Left kidney (tissue), 2 donors: ENCODE measurements around the gene AAR2. TPM values are rescaled to one million over a fixed set of nuclear protein-coding genes. Genes with fewer than 3 reads are reported as not detected.

Experiments
- DNase-seq: peaks from one replicate; pipeline ENCODE4 v3.0.0-alpha.2; 2013
- polyA plus RNA-seq: library from polyadenylated mRNA; unstranded; fragments of 120-200 nt; gene quantifications from one replicate; pipeline ENCODE4 v1.2.1, GENCODE V29; 2013; ENCODE audit not compliant: insufficient read length

Gene AAR2
- polyA plus RNA-seq, 1 donor = 41.2 TPM

DNA sequence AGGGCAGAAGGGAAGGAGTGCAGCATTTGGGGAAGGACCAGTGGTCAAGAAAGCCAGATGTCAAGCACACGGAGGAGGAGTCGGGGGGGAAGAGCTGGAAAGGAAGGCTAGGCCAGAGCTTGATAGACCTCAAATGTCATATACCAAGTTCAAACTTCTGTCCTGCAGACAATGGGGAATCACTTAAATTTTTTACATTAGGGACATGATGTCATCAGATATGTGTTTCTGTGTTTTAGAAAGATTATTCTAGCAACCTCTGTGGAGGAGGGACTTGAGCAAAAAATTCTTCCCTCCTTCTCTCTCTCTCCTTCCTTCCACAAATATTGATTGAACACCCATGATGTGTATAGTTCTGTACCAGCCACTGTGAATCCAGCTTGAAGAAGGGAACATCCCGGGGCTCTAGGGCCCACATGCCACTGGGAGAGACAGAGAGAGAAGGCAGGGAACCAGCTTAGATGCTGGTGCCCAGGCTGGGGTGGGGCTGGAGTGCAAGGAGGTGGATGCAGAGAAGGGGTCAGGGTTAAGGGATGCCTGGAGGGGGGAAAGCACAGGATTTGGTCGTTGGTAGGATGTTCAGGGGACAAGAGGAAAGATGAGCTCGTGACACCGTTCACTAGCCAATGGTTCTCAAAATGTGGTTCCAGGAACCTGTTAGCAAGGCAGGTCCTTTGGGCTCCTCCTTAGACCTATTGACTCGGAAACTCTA is 19.8 kb upstream of the AAR2 start:
- no peak for DNase-seq

DNA sequence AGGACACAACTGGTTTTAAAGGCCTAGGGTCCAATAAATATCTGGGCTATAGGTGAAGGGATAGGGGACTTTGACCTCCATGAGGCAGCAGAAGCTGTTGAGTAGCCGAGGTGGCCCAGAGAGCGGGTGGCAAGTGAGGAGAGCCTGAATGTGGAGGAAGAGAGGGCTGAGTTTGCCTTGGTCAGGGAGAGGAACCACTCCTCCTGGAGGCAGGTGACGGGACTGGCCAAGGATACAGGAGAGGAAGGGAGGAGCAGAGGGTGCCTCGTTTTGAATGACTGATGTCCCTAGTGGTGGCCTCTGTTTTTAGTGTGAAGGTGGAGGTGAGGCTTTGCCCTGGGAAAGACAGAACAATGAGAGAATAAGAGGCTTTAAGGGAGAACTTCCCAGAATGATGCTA is 19.1 kb upstream of the AAR2 start:
- no peak for DNase-seq

DNA sequence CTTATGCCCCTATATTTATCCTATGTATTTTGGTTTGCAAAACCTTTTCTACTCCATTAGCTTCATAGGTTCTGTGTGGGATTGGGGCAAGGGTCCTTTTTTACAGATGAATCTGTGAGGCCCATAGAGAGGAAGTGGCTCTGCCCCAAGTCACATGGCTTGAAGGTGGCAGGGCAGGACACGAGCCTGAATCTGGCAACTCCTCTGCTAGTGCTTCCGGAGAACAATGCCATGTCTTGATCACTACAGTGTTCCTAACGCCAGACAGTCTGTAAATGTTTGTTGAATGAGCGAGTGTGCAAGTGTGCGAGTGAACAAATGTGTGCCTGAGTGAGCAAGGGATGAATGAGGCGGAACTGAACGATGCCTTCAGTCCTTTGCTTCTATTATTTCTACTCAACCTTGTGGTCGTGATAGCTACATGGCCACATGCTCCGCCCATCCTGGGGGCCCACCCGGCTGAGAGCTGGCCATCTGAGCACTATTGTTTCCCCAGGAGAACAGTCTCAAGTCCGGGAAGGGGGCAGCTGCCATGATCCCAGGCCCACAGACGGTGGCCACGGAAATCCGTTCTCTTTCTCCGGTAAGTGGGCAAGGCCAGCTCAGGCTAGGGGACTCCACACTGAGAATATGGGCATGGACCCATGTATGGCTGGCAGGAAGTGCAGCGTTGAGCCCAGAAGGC is 17.8 kb upstream of the AAR2 start:
- no peak for DNase-seq

DNA sequence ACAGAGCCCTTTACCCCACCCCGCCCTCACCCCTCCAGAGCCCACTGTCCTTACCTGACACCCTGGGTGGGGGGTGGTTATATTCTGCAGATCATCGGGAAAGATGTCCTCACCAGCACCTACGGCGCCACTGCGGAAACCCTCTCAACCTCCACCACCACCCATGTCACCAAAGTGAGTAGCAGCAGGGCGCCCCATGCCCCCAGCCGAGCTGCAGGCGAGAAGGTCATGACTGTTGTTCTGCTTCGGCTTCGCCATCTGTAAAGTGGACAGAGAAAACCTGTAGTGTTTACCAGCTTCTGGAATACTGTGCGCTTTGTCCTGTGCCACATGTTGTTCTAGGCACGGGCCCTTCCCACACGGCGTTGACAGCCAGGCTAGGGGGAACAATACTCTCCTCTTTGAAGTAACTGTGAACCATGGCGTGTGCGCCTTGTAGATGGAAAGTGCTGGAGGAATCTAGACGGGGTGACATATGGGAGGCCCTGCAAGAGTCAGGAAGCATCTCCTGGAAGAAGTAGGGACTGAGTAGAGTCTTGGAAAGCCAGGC is 16.5 kb upstream of the AAR2 start:
- DNase-seq = no peak

DNA sequence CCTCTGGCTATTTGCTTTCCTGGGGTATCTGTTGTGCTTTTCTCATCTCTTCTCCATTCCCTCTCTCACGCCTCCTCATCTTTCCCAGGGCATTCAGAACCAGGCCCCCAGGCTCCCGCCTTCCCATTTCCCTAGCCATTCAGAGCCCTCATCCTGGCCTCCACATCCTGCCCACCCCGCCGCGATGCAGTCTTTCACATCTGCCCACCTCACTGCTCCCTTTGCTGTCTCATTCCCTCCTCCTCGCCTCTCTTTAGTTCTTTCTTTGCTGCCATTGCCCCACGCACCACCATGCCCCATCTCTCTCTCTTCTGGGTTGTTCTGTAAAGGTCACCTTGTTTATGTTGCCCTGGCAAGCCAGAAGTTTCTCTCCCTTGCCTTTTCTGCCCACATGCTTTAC is 10.6 kb upstream of the AAR2 start:
- DNase-seq = no peak

DNA sequence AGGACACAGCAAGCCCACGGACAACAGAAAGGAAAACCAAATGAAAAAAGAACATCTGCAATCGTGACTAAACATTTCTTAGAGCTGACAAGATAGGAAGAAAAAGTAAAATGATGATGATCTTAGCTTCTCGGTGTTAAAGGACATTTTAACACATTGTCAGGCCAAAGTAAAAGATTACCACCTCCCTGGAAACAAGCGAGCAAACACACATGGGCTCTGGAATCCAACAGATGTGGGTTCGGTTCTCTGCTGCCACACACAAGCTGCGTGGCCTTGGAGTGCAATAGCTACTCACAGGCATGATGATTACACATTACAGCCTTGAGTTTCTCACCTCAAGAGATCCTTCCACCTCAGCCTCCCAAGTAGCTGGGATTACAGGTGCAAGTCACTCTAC is 7.5 kb upstream of the AAR2 start:
- no peak for DNase-seq

DNA sequence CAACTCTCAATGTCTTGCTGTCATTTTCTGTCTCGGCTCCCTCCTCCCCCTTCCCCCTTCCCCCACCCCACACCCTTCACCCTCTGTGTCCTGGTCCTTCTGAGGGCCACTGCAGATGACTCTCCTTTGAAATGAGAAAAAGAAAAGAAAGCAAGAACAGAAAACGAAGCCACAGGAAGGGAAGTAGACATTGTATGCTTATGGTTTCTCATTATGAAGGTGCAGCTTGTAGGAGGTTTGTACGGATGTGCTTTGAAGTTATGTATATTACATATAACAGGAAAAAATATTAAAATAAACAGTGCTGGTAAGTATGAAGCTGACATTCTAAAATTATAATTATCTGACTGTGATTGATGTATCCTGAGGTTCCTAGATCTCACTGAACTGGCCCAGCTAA is 6.3 kb upstream of the AAR2 start:
- DNase-seq = no peak

DNA sequence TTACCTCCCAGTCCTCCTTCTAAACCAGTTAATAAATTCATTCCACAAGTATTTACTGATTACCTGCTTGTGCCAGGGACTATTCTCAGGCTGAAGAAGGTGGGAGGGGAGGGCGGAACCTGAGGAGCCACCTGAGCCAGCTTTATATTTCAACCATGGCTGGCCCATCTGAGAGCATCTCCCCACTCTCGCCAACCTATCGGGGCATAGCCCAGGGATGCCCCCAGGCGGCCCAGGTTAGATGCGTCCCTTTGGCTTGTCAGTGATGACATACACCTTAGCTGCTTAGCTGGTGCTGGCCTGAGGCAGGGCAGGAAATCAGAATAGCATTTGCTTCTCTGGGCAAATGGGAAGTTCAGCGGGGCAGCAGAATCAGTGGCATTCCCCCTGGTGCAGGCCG is 4.9 kb upstream of the AAR2 start:
- no peak for DNase-seq

DNA sequence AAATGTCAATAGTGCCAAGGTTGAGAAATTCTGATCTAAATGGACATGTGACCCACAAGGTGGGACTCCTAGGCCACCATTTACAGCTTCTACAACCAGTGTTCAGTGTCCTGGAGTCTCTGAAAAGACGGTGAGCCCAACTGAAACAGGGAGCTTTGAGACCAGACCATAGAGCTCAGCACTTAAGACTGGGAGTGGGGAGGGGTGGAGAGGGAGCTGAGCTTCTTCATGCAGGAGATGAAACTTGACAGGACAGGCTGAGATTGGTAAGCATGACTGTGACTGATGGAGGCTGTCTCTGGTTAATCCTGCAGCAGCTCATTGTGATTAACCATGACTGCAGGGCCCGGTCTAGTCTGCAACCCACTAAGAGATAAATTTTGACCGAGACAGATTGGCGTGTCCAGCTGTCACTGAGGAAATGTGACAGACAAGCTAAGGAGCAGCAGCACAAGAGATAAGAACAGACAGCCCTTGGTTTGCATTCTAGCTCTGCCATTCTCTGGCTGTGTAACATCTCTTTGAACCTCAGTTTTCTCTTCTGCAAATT is 1.4 kb upstream of the AAR2 start:
- DNase-seq = no peak

DNA sequence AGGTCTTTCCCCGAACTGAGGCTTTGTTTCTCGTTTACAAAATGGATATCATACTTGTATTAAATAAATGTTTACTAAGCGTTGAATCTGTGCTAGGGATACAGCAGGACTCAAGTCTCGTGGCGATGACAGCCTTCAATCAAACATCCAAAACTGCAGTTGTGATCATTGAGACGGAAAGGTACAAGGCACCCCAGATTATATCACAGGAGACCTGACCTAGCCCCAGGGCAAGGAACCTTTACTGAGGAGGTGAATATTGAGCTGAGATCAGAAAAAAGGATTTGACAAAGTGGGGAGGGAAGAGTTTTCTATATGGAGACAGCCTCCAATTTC is 476 bp downstream of the AAR2 start:
- no peak for DNase-seq

DNA sequence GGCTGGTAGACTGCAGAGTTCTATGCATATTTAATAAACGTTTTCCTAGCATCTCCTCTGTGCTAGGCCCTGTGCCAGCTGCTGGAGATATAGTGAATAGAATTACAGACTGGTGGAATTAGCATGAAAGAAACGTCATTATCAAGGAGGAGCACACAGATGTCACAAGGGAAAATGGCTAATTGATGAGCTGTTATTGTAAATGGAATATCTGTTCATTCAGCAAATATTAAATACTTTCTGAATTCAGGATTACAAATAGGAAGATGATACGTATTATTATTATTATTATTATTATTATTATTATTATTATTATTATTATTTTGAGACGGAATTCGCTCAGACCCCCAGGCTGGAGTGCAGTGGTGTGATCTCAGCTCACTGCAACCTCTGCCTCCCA is 1.2 kb downstream of the AAR2 start:
- DNase-seq = no peak

DNA sequence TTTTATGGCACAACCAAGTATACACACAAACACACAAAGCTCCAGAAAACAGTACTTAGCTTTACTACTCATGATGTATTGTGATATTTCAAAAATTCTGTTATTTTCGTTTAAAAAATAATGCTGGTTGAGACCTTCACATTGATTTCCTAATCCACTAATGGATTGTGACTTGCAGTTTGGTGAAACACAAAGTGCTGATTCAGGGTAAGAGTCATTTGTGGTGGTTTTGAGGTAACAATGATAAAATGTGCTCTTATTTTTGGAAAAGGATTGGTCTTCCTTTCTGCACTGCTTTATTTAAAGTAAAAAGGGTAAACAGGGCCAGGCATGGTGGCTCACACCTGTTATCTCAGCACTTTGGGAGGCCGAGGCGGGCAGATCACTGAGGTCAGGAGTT is 1.9 kb downstream of the AAR2 start:
- DNase-seq = no peak

DNA sequence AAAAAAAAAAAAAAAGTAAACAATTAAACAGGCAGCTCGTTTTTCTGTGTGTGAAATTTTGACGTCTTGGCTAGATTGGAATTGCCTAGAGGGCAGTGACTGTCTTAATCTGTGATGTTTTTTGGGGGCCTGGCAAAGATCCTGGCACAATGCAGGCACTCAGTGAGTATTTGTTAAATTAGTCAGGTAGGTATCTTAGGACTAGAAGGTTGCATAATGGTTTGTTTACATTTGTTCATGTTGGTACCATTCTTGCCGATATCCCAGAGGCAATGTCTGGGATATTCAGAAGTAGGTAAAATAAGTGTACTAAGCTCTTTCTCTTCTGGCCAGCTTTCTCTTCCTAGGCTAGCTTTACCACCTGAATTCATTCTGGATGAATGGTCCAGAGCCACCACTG is 2.5 kb downstream of the AAR2 start:
- no peak for DNase-seq

DNA sequence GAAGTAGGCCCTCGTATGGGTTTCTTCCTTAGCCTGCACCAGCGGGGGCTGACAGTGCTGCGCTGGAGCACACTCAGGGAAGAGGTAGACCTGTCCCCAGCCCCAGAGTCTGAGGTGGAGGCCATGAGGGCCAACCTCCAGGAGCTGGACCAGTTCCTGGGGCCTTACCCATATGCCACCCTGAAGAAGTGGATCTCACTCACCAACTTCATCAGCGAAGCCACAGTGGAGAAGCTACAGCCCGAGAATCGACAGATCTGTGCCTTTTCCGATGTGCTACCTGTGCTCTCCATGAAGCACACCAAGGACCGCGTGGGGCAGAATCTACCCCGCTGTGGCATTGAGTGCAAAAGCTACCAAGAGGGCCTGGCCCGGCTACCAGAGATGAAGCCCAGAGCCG is 3.8 kb downstream of the AAR2 start:
- DNase-seq = no peak

DNA sequence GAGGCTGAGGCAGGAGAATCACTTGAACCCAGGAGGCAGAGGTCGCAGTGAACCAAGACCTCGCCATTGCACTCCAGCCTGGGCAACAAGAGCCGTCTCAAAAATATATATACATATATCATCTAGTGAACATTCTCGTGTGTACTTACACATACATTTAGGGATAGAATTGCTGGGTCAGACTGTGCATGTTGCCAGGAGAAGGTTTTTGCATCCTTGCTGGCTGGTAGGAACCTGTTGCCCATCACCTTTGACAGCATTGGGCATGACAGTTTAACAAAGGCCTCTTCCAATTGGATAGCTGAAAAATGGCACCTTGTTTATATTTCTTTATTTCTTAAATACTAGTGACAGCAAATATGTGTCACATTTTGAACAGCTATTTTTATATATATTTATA is 5.4 kb downstream of the AAR2 start:
- DNase-seq = no peak

DNA sequence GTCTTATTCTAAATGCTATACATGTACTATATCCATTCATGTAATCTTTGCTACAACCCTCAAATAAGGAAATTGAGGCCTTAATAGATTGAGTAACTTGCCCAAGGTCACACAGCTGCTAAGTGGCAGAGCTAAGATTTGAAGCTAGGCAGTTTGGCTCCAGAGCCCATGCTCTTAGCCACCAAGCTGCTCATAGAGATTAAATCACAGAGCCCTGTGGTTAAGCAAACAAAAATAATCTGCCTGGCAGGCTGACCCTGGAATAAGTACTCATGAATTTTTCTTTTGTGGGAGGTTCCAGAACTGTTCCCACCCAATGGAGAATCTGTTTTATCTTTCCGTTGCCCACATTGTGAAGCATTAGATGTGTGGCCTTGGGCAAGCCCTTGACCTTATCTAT is 7.4 kb downstream of the AAR2 start:
- DNase-seq = no peak

DNA sequence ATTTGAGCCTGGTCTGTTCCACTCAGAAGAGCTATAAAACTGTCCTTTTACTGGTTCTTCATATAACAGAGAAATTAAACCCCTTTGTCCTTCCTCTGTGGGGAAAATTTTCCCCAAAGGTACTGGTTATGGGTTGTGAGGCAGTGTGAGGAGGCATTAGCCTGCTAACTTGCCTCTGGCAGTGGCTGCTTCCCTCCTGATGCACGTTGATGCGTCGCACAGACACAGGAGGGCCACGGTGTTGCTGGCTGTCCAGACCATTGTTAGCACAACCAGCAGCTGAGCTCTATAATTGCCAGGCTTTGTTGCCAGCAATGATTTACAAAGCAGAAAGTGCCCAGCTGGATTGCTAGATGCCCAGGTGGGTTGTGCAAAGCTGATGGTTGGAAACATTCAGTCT is 10.1 kb downstream of the AAR2 start:
- DNase-seq = no peak

DNA sequence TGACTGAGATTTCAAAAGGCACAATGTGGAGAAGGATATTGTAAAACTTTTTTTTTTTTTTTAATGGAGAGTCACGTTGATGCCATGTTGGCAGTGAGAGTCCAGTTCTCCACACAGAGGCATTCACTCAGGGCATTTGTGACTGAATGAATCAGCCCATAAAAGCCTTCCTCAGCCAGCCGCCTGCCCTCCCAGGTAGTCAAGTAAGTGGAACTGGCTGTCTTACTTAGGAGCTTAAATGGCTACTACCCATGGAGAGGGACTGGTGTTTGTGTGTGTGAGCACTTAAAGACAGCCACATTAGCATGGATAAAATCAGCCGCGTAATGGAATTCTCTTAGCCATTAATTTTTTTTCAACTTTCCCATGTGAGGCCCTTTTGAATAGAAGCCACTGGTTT is 12.6 kb downstream of the AAR2 start:
- no peak for DNase-seq

DNA sequence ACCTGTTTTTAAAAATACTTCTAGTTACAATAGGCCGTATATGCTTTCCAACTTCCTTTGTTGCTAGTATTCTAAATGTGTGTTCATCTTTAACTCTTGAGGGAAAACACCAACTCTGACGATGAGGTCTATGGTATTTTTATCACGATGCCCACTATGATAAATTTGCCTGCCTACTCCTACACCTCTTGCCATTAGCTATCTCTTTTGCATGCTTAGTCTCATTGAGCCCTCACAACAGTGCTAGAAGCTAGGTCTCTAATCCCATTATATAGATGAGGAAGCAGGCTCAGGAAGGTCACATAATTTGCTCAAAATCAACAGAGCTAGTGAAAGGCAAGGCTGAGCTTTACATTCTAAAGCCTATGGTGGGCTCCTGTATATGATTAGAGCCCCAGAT is 13.2 kb downstream of the AAR2 start:
- no peak for DNase-seq

DNA sequence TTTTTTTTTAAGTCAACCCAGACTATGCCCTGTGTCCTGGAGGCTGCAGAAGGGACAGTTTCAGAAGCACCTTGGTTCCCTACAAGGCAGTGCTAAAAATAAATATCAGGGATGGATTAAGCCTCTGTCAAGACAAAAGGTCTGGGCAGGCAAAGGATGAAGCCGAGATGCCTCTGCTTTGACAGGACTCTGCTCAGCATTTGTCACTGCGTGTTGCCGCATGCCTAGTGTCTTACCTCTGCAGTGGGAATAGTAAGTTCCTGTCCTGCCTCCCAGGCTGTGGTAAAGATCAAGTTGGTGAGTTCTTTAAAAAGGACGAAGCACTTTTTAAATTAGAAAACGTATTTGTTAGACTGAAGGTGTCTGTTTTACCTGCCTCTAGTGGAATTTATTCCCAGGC is 15.1 kb downstream of the AAR2 start:
- no peak for DNase-seq

DNA sequence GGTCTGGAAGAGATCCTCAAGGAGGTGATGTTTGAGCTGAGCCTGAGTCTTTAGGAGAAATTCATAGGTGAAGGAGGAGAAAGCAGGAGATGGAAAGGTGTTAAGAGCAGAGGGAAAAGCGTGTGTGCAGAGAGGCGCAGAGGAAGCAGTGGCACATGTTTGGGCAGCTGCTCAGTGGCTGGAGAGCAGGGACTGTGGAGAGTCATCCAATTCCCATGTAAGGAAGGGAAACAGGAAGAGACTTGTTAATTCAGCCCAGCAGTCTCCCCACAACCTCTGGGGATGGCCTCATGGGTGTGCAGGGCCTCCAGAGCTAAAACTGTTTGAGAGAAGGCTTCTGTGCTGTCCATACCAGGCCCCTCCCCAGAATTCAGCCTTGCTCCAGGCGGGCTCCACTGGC is 16.2 kb downstream of the AAR2 start:
- no peak for DNase-seq

DNA sequence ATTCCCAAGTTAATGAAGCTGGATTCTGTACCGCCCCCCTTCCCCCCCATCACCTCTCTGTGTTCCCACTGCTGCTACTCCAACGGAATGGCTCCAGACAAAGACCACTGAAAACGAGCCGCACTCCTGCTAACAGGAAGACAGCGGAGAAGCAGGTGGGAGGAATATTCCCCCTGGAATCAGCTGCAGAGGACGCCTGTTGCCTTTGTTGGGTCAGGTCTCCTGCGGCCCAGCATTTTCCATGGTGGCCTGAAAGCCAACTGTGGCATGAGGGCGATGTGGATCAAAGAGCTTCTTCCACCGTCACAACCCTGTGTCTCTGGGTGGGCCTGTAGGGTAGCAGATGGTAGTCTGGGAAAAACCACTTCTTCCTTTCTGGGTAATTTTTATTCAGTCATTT is 16.8 kb downstream of the AAR2 start:
- DNase-seq = no peak

DNA sequence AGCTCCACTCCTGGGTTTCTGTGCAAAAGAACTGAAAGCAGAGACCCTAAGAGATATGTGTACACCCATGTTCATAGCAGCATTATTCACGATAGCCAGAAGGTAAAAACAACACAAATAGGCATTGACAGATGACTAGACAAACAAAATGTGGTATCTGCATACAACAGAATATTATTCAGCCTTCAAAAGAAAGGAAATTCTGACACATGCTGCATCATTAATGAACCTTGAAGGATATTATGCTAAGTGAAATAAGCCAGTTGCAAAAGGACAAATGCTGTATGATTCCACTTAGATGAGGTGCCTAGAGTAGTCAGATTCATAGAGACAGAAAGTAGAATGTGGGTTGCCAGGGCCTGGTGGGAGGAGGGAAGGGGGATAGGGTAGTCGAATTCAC is 17.8 kb downstream of the AAR2 start:
- DNase-seq = no peak

DNA sequence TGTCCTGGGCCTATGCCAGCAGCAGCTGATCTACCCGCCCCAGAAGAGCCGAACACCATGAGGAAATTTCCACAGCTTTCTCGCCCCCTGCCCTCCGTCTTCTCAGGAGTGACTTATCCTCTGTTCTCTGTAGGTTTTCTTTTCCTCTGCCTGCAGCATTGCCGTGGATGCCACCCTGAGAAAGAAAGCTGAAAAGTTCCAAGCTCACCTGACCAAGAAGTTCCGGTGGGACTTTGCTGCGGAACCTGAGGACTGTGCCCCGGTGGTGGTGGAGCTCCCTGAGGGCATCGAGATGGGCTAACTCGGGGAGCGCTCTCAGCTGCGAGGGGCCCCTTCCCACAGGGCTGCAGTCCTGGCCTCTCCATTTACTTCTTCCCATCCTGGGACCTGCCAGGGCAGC is 19.2 kb downstream of the AAR2 start:
- no peak for DNase-seq
